A549 (cell line): Measurements from ENCODE around the gene ARGLU1. TPM values are rescaled to one million over a fixed set of nuclear protein-coding genes. Genes with fewer than 3 reads are reported as not detected.

Source experiments
- ATAC-seq, 2 experiments: fragments of 200-7000 bp in 1 of 2; fragments of >200 bp in 1 of 2; cut with Nextera tagmentation in 1 of 2; cut with Tn5 transposase in 1 of 2; 3 replicates each; pipeline versions ENCODE4 v1.8.0 to v1.9.1; 2018 to 2020; ENCODE audit warnings: mild to moderate bottlenecking in 1 of 2, moderate library complexity in 1 of 2
- CTCF ChIA-PET: fragments of 300-600 bp; sonication (Branson Sonifier 250); formaldehyde crosslinking; extraction: SDS; loops from one replicate; lab custom pipeline; 2021; ENCODE audit warnings: antibody characterized with exemption, inconsistent platforms; lab: Yijun Ruan, JAX
- POLR2A ChIA-PET: fragments of 350-600 bp; formaldehyde crosslinking; extraction: SDS; loops from one replicate; lab custom pipeline; 2021; ENCODE audit warnings: antibody characterized with exemption, inconsistent platforms; lab: Yijun Ruan, JAX
- DNase-seq, 2 experiments: peaks; one replicate each; pipeline versions ENCODE4 v3.0.0 to v3.0.0-alpha.2; 2011 to 2016; ENCODE audit warnings: low read depth in 1 of 2, low spot score in 1 of 2
- FAIRE-seq: peaks from 2 replicates; lab custom pipeline; 2011; peaks lifted over from hg19 to GRCh38; lab: Jason Lieb, UNC
- H3K27ac ChIP-seq, 2 experiments: fragments of >200 bp; sonication (Bioruptor Twin); formaldehyde crosslinking; 3 replicates each; pipeline ENCODE4 v1.5.1; 2016 to 2017
- H3K4me1 ChIP-seq: fragments of >200 bp; sonication (Bioruptor Twin); formaldehyde crosslinking; 3 replicates; pipeline ENCODE4 v1.6.1; 2016
- H3K4me2 ChIP-seq: fragments of >200 bp; sonication (Bioruptor Twin); formaldehyde crosslinking; 3 replicates; pipeline ENCODE4 v1.6.1; 2016
- H3K4me3 ChIP-seq: fragments of >200 bp; sonication (Bioruptor Twin); formaldehyde crosslinking; 3 replicates; pipeline ENCODE4 v1.5.1; 2016
- H3K9me3 ChIP-seq: fragments of >200 bp; sonication (Bioruptor Twin); formaldehyde crosslinking; 3 replicates; pipeline ENCODE4 v1.6.1; 2016
- BCL3 ChIP-seq: fragments of >200 bp; sonication (Bioruptor Twin); formaldehyde crosslinking; IDR thresholded peaks from 3 replicates; pipeline ENCODE4 v1.6.1; 2016
- CBX8 ChIP-seq: fragments of 200-600 bp; sonication (generic); IDR thresholded peaks from 2 replicates; pipeline ENCODE4 v1.6.1; 2016
- CHD4 ChIP-seq: fragments of 200-600 bp; sonication (generic); IDR thresholded peaks from 2 replicates; pipeline ENCODE4 v1.6.1; 2016; ENCODE audit warnings: antibody characterized with exemption, mild to moderate bottlenecking, borderline replicate concordance
- CTCF ChIP-seq: fragments of >200 bp; sonication (Bioruptor Twin); formaldehyde crosslinking; IDR thresholded peaks from 3 replicates; pipeline ENCODE4 v1.5.1; 2016
- E2F6 ChIP-seq: IDR thresholded peaks from 2 replicates; pipeline ENCODE4 v1.6.1; 2012; ENCODE audit warnings: low read depth, borderline replicate concordance
- EHF ChIP-seq: fragments of 250-450 bp; sonication (Bioruptor Pico); IDR thresholded peaks from 2 replicates; pipeline ENCODE4 v1.5.0; 2020; ENCODE audit warnings: mild to moderate bottlenecking
- HEYL ChIP-seq: fragments of 250-450 bp; sonication (Bioruptor Pico); IDR thresholded peaks from 2 replicates; pipeline ENCODE4 v1.8.0; 2021; ENCODE audit warnings: mild to moderate bottlenecking, moderate library complexity
- HOXB13 ChIP-seq: fragments of 250-450 bp; sonication (Bioruptor Pico); IDR thresholded peaks from 2 replicates; pipeline ENCODE4 v1.5.0; 2020; ENCODE audit warnings: low read depth, mild to moderate bottlenecking, moderate library complexity
- HOXB5 ChIP-seq: fragments of 250-450 bp; sonication (Bioruptor Pico); IDR thresholded peaks from 2 replicates; pipeline ENCODE4 v1.5.0; 2020; ENCODE audit warnings: mild to moderate bottlenecking, moderate library complexity
- JUN ChIP-seq, 2 experiments: fragments of >200 bp; sonication (Bioruptor Twin); formaldehyde crosslinking; IDR thresholded peaks; 2 replicates in 1 of 2; 3 replicates in 1 of 2; pipeline ENCODE4 v1.6.1; 2016 to 2017
- JUNB ChIP-seq: fragments of >200 bp; sonication (Bioruptor Twin); formaldehyde crosslinking; IDR thresholded peaks from 2 replicates; pipeline ENCODE4 v1.6.1; 2016
- KDM1A ChIP-seq: fragments of 200-600 bp; sonication (generic); IDR thresholded peaks from 2 replicates; pipeline ENCODE4 v1.6.1; 2016; ENCODE audit warnings: low read depth, mild to moderate bottlenecking
- KDM5A ChIP-seq: fragments of 200-600 bp; sonication (generic); IDR thresholded peaks from 2 replicates; pipeline ENCODE4 v1.6.1; 2016; ENCODE audit warnings: antibody characterized with exemption, mild to moderate bottlenecking
- MAX ChIP-seq: IDR thresholded peaks from 2 replicates; pipeline ENCODE4 v1.6.1; 2012
- NPAS2 ChIP-seq: fragments of 250-450 bp; sonication (Bioruptor Pico); IDR thresholded peaks from 2 replicates; pipeline ENCODE4 v1.8.0; 2022; ENCODE audit warnings: mild to moderate bottlenecking, moderate library complexity, borderline replicate concordance
- NR3C1 ChIP-seq: fragments of >200 bp; sonication (Bioruptor Twin); formaldehyde crosslinking; IDR thresholded peaks from 3 replicates; pipeline ENCODE4 v1.6.1; 2017
- PBX3 ChIP-seq: IDR thresholded peaks from 2 replicates; pipeline ENCODE4 v1.6.1; 2012
- RAD21 ChIP-seq, 2 experiments: fragments of >200 bp in 1 of 2; sonication (Bioruptor Twin) in 1 of 2; formaldehyde crosslinking in 1 of 2; IDR thresholded peaks in 1 of 2; conservative IDR thresholded peaks in 1 of 2; 2 replicates in 1 of 2; 3 replicates in 1 of 2; pipeline ENCODE4 v1.6.1; 2012 to 2018; ENCODE audit warnings: inconsistent platforms in 1 of 2
- RARB ChIP-seq: fragments of 250-450 bp; sonication (Bioruptor Pico); IDR thresholded peaks from 2 replicates; pipeline ENCODE4 v1.8.0; 2021; ENCODE audit warnings: mild to moderate bottlenecking, moderate library complexity
- REST ChIP-seq: fragments of 200-600 bp; sonication (generic); IDR thresholded peaks from 2 replicates; pipeline ENCODE4 v1.6.1; 2016; ENCODE audit warnings: antibody characterized with exemption, mild to moderate bottlenecking, moderate library complexity
- RFX5 ChIP-seq: fragments of 450-650 bp; IDR thresholded peaks from 2 replicates; pipeline ENCODE4 v1.7.1; 2014; ENCODE audit warnings: antibody characterized with exemption, mild to moderate bottlenecking, moderate library complexity
- SMC3 ChIP-seq: fragments of >200 bp; sonication (Bioruptor Twin); formaldehyde crosslinking; IDR thresholded peaks from 3 replicates; pipeline ENCODE4 v1.6.1; 2018; ENCODE audit warnings: inconsistent platforms
- TP53 ChIP-seq: fragments of 250-450 bp; sonication (Bioruptor Pico); IDR thresholded peaks from 2 replicates; pipeline ENCODE4 v1.5.0; 2021; ENCODE audit warnings: mild to moderate bottlenecking, moderate library complexity
- ZNF302 ChIP-seq: fragments of 250-450 bp; sonication (Bioruptor Pico); IDR thresholded peaks from 2 replicates; pipeline ENCODE4 v1.9.0; 2021; ENCODE audit warnings: inconsistent platforms, mild to moderate bottlenecking, moderate library complexity
- WGBS: methylation state at CpG from one replicate; pipeline ENCODE4 v1.1.6; 2017; ENCODE audit errors: missing lambda C conversion rate; 5-methylcytosine and 5-hydroxymethylcytosine counted together
- polyA plus RNA-seq, 4 experiments: library from polyadenylated mRNA; depleted of rRNA in 3 of 4; stranded (reverse); fragments of >200 nt; fragmentation: RNase III in 1 of 4; extraction: RNeasy Plus Mini Kit Qiagen cat#74134 plus additional on column Dnase treatment in 1 of 4; gene quantifications; 2 replicates in 3 of 4; 3 replicates in 1 of 4; pipeline ENCODE4 v1.2.3, GENCODE V29; 2011 to 2017

ARGLU1 gene
- polyA plus RNA-seq, 2 of the 4 experiments (the other 2 are of a cell fraction): 67.2 to 137 TPM

- no peaks in the 10 kb centered on the region for H3K4me1 ChIP-seq
- FAIRE-seq: no peak
- no peak for DNase-seq
- H3K4me2 ChIP-seq: no peak overlapping the region
- no peaks in the 10 kb centered on the region for H3K9me3 ChIP-seq
- WGBS: 87% methylated on average over 7 of the region's 7 CpGs
- ATAC-seq: no peak
- ChIA-PET CTCF (interaction anchor here (0.7 kb wide), 1 partner anchor 1118 kb away, joined by 3 read pairs; no protein-coding TSS in a partner anchor), POLR2A (no interaction called here)
- TF ChIP-seq CTCF (no peak), RFX5 (no peak), MAX (no peak), TP53 (CRISPR knock-in tag) (no peak), SMC3 (no peak), RAD21 (conservative IDR thresholded peaks at IDR 0.05 in 1 of 2, IDR thresholded peaks at IDR 0.05 in 1 of 2) (no peak), ZNF302 (CRISPR knock-in tag) (no peak), PBX3 (no peak), CHD4 (no peak), KDM5A (no peak), BCL3 (no peak), EHF (CRISPR knock-in tag) (no peak), HEYL (no peak), KDM1A (no peak)
- no peak overlapping the region for H3K4me3 ChIP-seq
- H3K27ac ChIP-seq: no peak overlapping the region
Observed at GRCh38 chr13:106528718-106529414, 39.1 kb downstream of the ARGLU1 start.

GRCh38 chr13:106527826-106528225 is 40.1 kb downstream of the ARGLU1 start:
- Histone ChIP-seq H3K4me1 (no peaks in the 10 kb centered on the region), H3K9me3 (no peaks in the 10 kb centered on the region), H3K27ac (no peak overlapping the region), H3K4me2 (no peak overlapping the region), H3K4me3 (no peak overlapping the region)
- CTCF ChIA-PET: interaction anchor here (0.6 to 1.1 kb wide), 2 partner anchors 8 to 24 kb away, joined by 3 to 4 read pairs; no protein-coding TSS in a partner anchor
- POLR2A ChIA-PET: no interaction called here
- WGBS: 14% methylated on average over 2 of the region's 2 CpGs
- no peak for FAIRE-seq
- ATAC-seq: no peak
- TF ChIP-seq ZNF302 (CRISPR knock-in tag) (no peak), CBX8 (no peak), BCL3 (no peak), HOXB13 (CRISPR knock-in tag) (no peak), REST (no peak), NPAS2 (CRISPR knock-in tag) (no peak), JUNB (no peak), E2F6 (no peak), HOXB5 (CRISPR knock-in tag) (no peak), JUN (IDR thresholded peaks at IDR 0.05) (no peak), RARB (CRISPR knock-in tag) (no peak), MAX (no peak), NR3C1 (no peak)
- DNase-seq: no peak
